ENCODE results near the gene CCHCR1.
"Not testable (repeated sequence)": the region's sequence is repeated elsewhere in the genome, so short reads cannot be mapped to it uniquely, and the experiment has no call there.

DNA sequence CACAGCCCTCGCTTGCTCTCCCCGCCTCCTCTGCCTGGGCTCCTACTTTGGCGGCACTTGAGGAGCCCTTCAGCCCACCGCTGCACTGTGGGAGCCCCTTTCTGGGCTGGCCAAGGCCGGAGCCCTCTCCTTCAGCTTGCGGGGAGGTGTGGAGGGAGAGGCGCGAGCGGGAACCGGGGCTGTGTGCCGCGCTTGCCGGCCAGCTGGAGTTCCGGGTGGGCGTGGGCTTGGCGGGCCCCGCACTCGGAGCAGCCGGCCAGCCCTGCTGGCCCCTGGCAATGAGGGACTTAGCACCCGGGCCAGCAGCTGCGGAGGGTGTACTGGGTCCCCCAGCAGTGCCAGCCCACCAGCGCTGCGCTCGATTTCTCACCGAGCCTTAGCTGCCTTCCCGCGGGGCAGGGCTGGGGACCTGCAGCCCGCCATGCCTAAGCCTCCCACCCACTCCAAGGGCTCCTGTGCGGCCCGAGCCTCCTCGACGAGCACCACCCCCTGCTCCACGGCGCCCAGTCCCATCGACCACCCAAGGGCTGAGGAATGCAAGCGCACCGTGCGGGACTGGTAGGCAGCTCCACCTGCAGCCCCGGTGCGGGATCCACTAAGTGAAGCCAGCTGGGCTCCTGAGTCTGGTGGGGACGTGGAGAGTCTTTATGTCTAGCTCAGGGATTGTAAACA, 37.8 kb upstream of the CCHCR1 start:
- TF ChIP-seq, protein P1, sequence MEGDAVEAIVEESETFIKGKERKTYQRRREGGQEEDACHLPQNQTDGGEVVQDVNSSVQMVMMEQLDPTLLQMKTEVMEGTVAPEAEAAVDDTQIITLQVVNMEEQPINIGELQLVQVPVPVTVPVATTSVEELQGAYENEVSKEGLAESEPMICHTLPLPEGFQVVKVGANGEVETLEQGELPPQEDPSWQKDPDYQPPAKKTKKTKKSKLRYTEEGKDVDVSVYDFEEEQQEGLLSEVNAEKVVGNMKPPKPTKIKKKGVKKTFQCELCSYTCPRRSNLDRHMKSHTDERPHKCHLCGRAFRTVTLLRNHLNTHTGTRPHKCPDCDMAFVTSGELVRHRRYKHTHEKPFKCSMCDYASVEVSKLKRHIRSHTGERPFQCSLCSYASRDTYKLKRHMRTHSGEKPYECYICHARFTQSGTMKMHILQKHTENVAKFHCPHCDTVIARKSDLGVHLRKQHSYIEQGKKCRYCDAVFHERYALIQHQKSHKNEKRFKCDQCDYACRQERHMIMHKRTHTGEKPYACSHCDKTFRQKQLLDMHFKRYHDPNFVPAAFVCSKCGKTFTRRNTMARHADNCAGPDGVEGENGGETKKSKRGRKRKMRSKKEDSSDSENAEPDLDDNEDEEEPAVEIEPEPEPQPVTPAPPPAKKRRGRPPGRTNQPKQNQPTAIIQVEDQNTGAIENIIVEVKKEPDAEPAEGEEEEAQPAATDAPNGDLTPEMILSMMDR (IDR thresholded peaks at IDR 0.05): not testable (repeated sequence)
- TF ChIP-seq POLR2A, EP300 (IDR thresholded peaks at IDR 0.05): not testable (repeated sequence)

Measured in tibial nerve (tissue), 4 donors.